Mesendoderm (in vitro differentiated cells): ENCODE measurements around the gene DAB1.

ENCODE experiments used
- DNase-seq: peaks from one replicate; pipeline ENCODE4 v3.0.0; 2013
- H2AK5ac ChIP-seq: 2 replicates; pipeline ENCODE4 v1.6.1; 2013; ENCODE audit warnings: low read length, inconsistent platforms
- H2BK120ac ChIP-seq: 2 replicates; pipeline ENCODE4 v1.6.1; 2013; ENCODE audit warnings: low read depth, mild to moderate bottlenecking, low read length, moderate library complexity, mixed read lengths
- H2BK15ac ChIP-seq: replicated peaks from 2 replicates; pipeline ENCODE4 v1.6.1; 2013; ENCODE audit warnings: low read depth, mild to moderate bottlenecking, moderate library complexity
- H2BK5ac ChIP-seq: 2 replicates; pipeline ENCODE4 v1.6.1; 2013; ENCODE audit warnings: low read length, inconsistent platforms
- H3K18ac ChIP-seq: 2 replicates; pipeline ENCODE4 v1.6.1; 2013; ENCODE audit warnings: mild to moderate bottlenecking, low read length, mixed read lengths
- H3K23ac ChIP-seq: one replicate; pipeline ENCODE4 v1.6.1; 2013; ENCODE audit warnings: low read length
- H3K27ac ChIP-seq: 2 replicates; pipeline ENCODE4 v1.5.1; 2013; ENCODE audit warnings: low read depth, mild to moderate bottlenecking, inconsistent platforms, low read length, moderate library complexity
- H3K27me3 ChIP-seq: 2 replicates; pipeline ENCODE4 v1.6.1; 2013; ENCODE audit warnings: low read length, control low read depth, mild to moderate bottlenecking, inconsistent platforms; ENCODE audit not compliant: insufficient read depth, poor library complexity
- H3K36me3 ChIP-seq: 2 replicates; pipeline ENCODE4 v1.6.1; 2013; ENCODE audit warnings: low read length, inconsistent platforms; ENCODE audit not compliant: control insufficient read depth, insufficient read depth
- H3K4ac ChIP-seq: one replicate; pipeline ENCODE4 v1.6.1; 2013; ENCODE audit warnings: low read depth, mild to moderate bottlenecking, low read length, moderate library complexity
- H3K4me1 ChIP-seq: 2 replicates; pipeline ENCODE4 v1.6.1; 2013; ENCODE audit warnings: low read depth, low read length, inconsistent platforms; ENCODE audit not compliant: control insufficient read depth
- H3K4me2 ChIP-seq: 2 replicates; pipeline ENCODE4 v1.6.1; 2013; ENCODE audit warnings: low read length
- H3K4me3 ChIP-seq: 2 replicates; pipeline ENCODE4 v1.5.1; 2013; ENCODE audit warnings: mild to moderate bottlenecking, low read length
- H3K56ac ChIP-seq: one replicate; pipeline ENCODE4 v1.6.1; 2013; ENCODE audit warnings: low read length
- H3K79me1 ChIP-seq: 2 replicates; pipeline ENCODE4 v1.6.1; 2013; ENCODE audit warnings: low read length, inconsistent platforms
- H3K79me2 ChIP-seq: 2 replicates; pipeline ENCODE4 v1.6.1; 2013; ENCODE audit warnings: mild to moderate bottlenecking, low read length; ENCODE audit not compliant: control insufficient read depth, insufficient read depth
- H3K9ac ChIP-seq: 2 replicates; pipeline ENCODE4 v1.6.1; 2013; ENCODE audit warnings: low read length, inconsistent platforms
- H4K5ac ChIP-seq: one replicate; pipeline ENCODE4 v1.6.1; 2013; ENCODE audit warnings: low read length
- H4K8ac ChIP-seq: one replicate; pipeline ENCODE4 v1.6.1; 2013; ENCODE audit warnings: low read depth, mild to moderate bottlenecking, control low read depth, low read length, moderate library complexity
- WGBS: extraction: QIAGEN DNeasy Blood & Tissue Kit; methylation state at CpG from one replicate; pipeline ENCODE4 v1.1.7; 2013; ENCODE audit warnings: low lambda C conversion rate, missing lambda C conversion rate; ENCODE audit not compliant: insufficient coverage; ENCODE audit errors: extremely low coverage; 5-methylcytosine and 5-hydroxymethylcytosine counted together

Gene DAB1

GRCh38 chr1:56967355-56967754 is 456.5 kb downstream of the DAB1 start:
- no peak overlapping the region for H2BK5ac ChIP-seq
- no peaks in the 10 kb centered on the region for H3K4me1 ChIP-seq
- no peak overlapping the region for H3K18ac ChIP-seq
- H3K79me2 ChIP-seq: no peaks in the 10 kb centered on the region
- no peak overlapping the region for H3K27ac ChIP-seq
- H3K36me3 ChIP-seq: no peaks in the 10 kb centered on the region
- no peak overlapping the region for H2AK5ac ChIP-seq
- H3K4ac ChIP-seq: no peak overlapping the region
- H3K27me3 ChIP-seq: no peaks in the 10 kb centered on the region
- no peak for DNase-seq
- no peak overlapping the region for H3K9ac ChIP-seq
- no peak overlapping the region for H4K8ac ChIP-seq
- no peak overlapping the region for H3K4me2 ChIP-seq
- no CpG with 5 or more reads among the region's 3 CpGs for WGBS
- no peak overlapping the region for H3K4me3 ChIP-seq
- no peak overlapping the region for H2BK120ac ChIP-seq
- H2BK15ac ChIP-seq: no peak overlapping the region
- no peaks in the 10 kb centered on the region for H3K79me1 ChIP-seq
- no peak overlapping the region for H3K23ac ChIP-seq
- no peak overlapping the region for H3K56ac ChIP-seq
- H4K5ac ChIP-seq: no peak overlapping the region

- Histone ChIP-seq H2AK5ac (no peak overlapping the region), H2BK15ac (no peak overlapping the region), H3K27ac (no peak overlapping the region), H3K23ac (no peak overlapping the region), H4K8ac (no peak overlapping the region), H3K27me3 (no peaks in the 10 kb centered on the region), H4K5ac (no peak overlapping the region), H3K9ac (no peak overlapping the region), H3K56ac (no peak overlapping the region), H2BK5ac (no peak overlapping the region), H3K4ac (no peak overlapping the region), H3K79me2 (no peaks in the 10 kb centered on the region), H3K4me3 (no peak overlapping the region), H3K36me3 (no peaks in the 10 kb centered on the region), H3K79me1 (no peaks in the 10 kb centered on the region), H2BK120ac (no peak overlapping the region), H3K18ac (no peak overlapping the region), H3K4me1 (no peaks in the 10 kb centered on the region), H3K4me2 (no peak overlapping the region)
- no peak for DNase-seq
- WGBS: no CpG with 5 or more reads among the region's 1 CpG
Observed at GRCh38 chr1:56966698-56966999, 457.2 kb downstream of the DAB1 start.

- no peak within 1 kb of the TSS for H3K27ac ChIP-seq
- H3K79me2 ChIP-seq: no peaks in the 10 kb centered on the region
- H2BK5ac ChIP-seq: no peak within 1 kb of the TSS
- H3K4me2 ChIP-seq: no peak within 1 kb of the TSS
- no peak within 1 kb of the TSS for H2BK120ac ChIP-seq
- H3K23ac ChIP-seq: no peak within 1 kb of the TSS
- H4K5ac ChIP-seq: no peak within 1 kb of the TSS
- no peaks in the 10 kb centered on the region for H3K27me3 ChIP-seq
- WGBS: no CpG with 5 or more reads among the region's 3 CpGs
- no peaks in the 10 kb centered on the region for H3K36me3 ChIP-seq
- H3K79me1 ChIP-seq: no peaks in the 10 kb centered on the region
- H3K4me3 ChIP-seq: no peak within 1 kb of the TSS
- H3K4me1 ChIP-seq: no peaks in the 10 kb centered on the region
- H3K9ac ChIP-seq: no peak within 1 kb of the TSS
- H4K8ac ChIP-seq: no peak within 1 kb of the TSS
- no peak within 1 kb of the TSS for H2BK15ac ChIP-seq
- no peak within 1 kb of the TSS for H2AK5ac ChIP-seq
- DNase-seq: no peak
- H3K4ac ChIP-seq: no peak within 1 kb of the TSS
- no peak within 1 kb of the TSS for H3K56ac ChIP-seq
- no peak within 1 kb of the TSS for H3K18ac ChIP-seq
Observed at GRCh38 chr1:56965916-56966697, 457.8 kb downstream of the DAB1 start, which contains the start of gene C8B. Gene C8B, minus strand, starts transcription at chr1:56966015. Its CDS starts 67 bp downstream, at chr1:56965948.

GRCh38 chr1:56965191-56965590 is 458.7 kb downstream of the DAB1 start:
- Histone ChIP-seq H3K79me1 (no peaks in the 10 kb centered on the region), H3K4me1 (no peaks in the 10 kb centered on the region), H3K9ac (no peak overlapping the region), H3K27me3 (no peaks in the 10 kb centered on the region), H2BK15ac (no peak overlapping the region), H3K4me3 (no peak overlapping the region), H2AK5ac (no peak overlapping the region), H3K27ac (no peak overlapping the region), H3K79me2 (no peaks in the 10 kb centered on the region), H3K36me3 (no peaks in the 10 kb centered on the region), H2BK5ac (no peak overlapping the region), H4K8ac (no peak overlapping the region), H3K4me2 (no peak overlapping the region), H4K5ac (no peak overlapping the region), H3K4ac (no peak overlapping the region), H2BK120ac (no peak overlapping the region), H3K23ac (no peak overlapping the region), H3K56ac (no peak overlapping the region), H3K18ac (no peak overlapping the region)
- WGBS: no CpG with 5 or more reads among the region's 3 CpGs
- no peak for DNase-seq

GRCh38 chr1:56964349-56965017 is 459.4 kb downstream of the DAB1 start:
- no peak overlapping the region for H3K18ac ChIP-seq
- H3K36me3 ChIP-seq: no peaks in the 10 kb centered on the region
- no peak overlapping the region for H3K56ac ChIP-seq
- no peaks in the 10 kb centered on the region for H3K4me1 ChIP-seq
- H4K5ac ChIP-seq: no peak overlapping the region
- no peak overlapping the region for H2BK5ac ChIP-seq
- no peak overlapping the region for H3K4me2 ChIP-seq
- H3K79me1 ChIP-seq: no peaks in the 10 kb centered on the region
- no peak overlapping the region for H3K4me3 ChIP-seq
- DNase-seq: no peak
- no peak overlapping the region for H2BK15ac ChIP-seq
- H3K9ac ChIP-seq: no peak overlapping the region
- H3K4ac ChIP-seq: no peak overlapping the region
- no CpG with 5 or more reads among the region's 9 CpGs for WGBS
- no peak overlapping the region for H2BK120ac ChIP-seq
- no peak overlapping the region for H3K23ac ChIP-seq
- H3K27ac ChIP-seq: no peak overlapping the region
- no peak overlapping the region for H4K8ac ChIP-seq
- H3K27me3 ChIP-seq: no peaks in the 10 kb centered on the region
- no peaks in the 10 kb centered on the region for H3K79me2 ChIP-seq
- H2AK5ac ChIP-seq: no peak overlapping the region
